LNCAP (cell line): ENCODE results near the gene AADAT.

ENCODE experiments used
- TF ChIP-seq, protein P1 (sequence below): fragments of 450-650 bp; IDR thresholded peaks from 2 replicates; pipeline ENCODE4 v1.5.1; 2017; ENCODE audit warnings: mild to moderate bottlenecking

The AADAT gene

DNA sequence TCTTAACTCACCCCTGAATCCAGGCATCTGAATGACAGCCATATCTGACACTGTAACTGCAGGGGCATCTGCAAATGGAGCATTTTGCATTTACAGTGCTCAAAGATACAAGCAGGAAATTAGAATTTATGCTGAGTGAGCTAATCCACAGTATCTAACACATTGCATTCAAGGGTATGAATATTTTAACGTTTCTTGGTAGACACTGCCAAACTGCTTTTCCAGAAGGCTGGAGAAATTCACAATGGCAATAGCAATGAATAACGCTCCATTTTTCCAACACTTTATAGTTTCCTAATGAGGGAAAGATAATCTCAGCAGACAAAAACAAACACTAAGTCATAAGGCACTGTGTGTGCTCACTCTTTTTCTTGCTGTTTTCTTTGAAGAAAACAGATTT is 30.9 kb downstream of the AADAT start:
- TF ChIP-seq, protein P1, sequence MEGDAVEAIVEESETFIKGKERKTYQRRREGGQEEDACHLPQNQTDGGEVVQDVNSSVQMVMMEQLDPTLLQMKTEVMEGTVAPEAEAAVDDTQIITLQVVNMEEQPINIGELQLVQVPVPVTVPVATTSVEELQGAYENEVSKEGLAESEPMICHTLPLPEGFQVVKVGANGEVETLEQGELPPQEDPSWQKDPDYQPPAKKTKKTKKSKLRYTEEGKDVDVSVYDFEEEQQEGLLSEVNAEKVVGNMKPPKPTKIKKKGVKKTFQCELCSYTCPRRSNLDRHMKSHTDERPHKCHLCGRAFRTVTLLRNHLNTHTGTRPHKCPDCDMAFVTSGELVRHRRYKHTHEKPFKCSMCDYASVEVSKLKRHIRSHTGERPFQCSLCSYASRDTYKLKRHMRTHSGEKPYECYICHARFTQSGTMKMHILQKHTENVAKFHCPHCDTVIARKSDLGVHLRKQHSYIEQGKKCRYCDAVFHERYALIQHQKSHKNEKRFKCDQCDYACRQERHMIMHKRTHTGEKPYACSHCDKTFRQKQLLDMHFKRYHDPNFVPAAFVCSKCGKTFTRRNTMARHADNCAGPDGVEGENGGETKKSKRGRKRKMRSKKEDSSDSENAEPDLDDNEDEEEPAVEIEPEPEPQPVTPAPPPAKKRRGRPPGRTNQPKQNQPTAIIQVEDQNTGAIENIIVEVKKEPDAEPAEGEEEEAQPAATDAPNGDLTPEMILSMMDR: no peak

DNA sequence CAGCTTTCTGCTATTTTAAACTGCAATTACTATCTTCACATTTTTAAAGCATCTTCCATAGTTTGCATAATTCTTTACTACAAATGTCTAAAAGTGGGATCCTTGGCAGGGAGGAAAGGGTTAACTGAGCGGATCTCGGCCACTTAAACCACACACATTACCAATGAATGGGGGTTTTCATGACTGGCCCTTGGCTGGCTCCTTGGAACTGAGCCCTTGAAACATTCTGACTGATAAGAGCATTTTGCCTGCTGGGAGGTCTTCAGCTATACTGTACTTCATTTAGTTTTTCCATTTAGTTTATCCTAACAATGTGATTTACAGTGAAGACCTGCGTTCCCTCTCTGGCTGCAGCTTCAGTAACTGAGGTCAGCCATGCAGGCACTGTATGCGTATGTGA is 31.9 kb downstream of the AADAT start:
- TF ChIP-seq, protein P1: no peak

DNA sequence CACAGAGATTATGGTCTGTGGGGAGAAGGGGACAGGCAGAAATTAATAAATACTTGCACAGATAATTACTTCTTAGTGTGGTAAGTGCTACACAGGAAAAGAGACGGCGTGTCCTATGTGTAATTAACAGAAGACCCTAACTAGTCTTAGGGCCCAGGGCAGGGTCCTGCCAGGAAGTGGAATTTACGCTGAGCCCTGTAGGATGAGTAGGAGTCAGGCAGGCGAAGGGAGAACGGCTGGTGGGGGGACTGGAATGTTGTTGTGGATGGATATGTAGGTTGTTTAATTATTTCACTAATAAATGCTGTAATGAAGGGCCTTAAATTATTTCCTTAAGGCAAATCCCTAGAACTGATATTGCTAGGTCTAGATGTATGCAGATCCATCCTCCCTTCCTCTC is 36.8 kb downstream of the AADAT start:
- TF ChIP-seq, protein P1: no peak

DNA sequence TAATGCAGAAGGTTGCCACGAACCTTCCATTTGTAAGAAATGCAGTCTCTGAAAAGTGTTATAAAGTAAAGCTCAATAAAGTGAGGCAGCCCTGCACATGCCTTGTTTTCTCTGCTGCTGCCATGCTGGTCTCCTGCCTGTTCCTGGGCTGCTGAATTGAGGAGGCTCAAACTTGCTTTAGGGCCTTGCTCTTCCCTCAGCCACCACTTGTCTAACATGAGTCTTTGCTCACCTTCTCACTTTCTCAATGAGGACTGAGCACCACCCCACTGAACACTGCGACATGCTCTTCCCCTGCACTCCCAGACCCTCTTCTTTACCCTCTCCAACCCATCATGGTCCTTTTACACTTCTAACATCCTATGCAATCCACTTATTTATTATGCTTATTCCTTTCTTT is 38.4 kb downstream of the AADAT start:
- TF ChIP-seq, protein P1: no peak

DNA sequence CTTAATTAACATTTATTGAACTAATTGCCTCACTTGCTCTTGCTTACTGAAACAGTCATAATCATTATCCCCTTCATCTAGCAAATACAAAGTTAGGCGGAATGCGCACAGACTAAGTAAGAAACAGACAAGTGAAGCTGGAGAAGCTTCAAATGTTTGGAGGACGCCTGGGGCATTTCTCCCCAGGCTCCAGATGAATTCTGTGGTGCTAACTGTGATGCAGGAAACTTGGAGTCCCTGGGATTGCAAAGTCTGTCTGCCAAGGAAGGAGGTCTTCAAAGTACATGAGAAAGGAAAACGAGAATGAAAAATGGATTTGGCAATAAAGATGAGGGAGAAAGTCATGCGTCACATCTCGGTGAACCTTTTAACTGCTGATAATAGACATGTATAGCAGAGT is 40.0 kb downstream of the AADAT start:
- TF ChIP-seq, protein P1: no peak

DNA sequence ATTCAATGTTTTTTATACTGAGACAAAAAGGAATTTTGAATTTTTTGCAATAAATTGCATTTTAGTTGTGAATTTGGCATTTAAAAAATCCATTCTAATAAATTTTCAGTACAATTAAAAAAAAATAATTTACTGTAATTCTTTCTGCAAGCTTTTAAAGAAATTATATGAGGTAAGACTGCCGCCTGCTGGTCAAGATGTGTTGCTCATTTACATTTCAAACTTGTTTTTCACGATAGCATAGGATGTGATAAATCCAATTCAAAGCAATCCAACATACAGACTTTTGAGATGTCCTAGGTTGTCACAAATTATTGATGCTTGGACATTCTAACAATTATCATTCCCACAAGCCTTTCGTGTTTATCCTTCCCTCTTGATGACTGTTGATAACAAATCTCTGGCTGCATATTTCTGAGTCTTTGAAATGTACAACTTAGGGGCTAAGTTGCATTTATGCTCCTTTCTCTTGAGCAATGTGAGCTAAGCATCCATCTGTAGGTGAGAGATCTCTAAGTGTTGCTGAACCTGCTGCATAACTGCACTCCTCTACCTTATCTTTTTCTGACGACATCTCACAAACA is 41.9 kb downstream of the AADAT start:
- TF ChIP-seq, protein P1: peak; percentile 74

DNA sequence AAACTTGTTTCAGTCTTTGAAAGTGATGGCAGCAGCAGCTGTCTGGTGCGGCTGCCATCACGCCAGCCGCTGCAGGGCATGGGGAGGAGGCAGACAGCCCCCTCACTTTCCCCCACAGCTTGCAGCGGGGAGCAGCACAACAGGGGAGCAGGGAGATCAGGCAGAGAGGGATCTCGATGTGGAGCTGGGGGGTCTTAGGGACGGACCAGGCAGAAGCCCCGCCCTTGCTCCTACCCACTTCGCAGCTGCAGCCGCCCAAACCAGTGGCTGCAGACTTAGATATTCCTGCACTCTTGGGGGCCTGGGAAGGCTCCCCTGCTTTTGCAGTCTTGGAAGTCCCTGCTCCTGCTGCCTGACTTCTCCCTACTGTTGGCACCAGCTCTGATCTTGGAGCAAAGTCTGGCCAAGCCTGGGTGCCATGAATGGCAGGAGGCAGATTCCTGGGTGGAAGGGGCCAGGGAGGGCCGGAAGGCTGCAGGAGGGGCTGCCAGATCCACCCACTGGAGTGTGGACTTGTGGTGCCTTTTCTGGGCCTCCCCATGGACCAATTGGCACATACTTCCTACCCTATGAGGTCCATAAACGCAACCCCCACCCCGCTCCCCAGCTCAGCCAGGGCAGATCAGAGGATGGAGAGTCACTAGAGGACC is 49.6 kb downstream of the AADAT start:
- TF ChIP-seq, protein P1: no peak
